CD14-positive monocyte (primary cell): ENCODE measurements around the gene IRX1. TPM values are rescaled to one million over a fixed set of nuclear protein-coding genes. Genes with fewer than 3 reads are reported as not detected.
A peak's percentile ranks its signal among the peaks of the same experiment; 100 is the strongest.

Source experiments
- DNase-seq, 3 donors: peaks; one replicate each; pipeline ENCODE4 v3.0.0-alpha.2; 2011 to 2022
- H2AFZ ChIP-seq: 2 replicates; pipeline ENCODE4 v1.6.0; 2012; ENCODE audit warnings: mild to moderate bottlenecking, low read depth, low read length, inconsistent platforms; ENCODE audit not compliant: insufficient read depth, poor library complexity, severe bottlenecking
- H3K27ac ChIP-seq, 2 donors: 1 replicate in 1 of 2; 2 replicates in 1 of 2; pipeline ENCODE4 v1.5.1; 2012 to 2013; ENCODE audit warnings: low read length in 2 of 2, control low read depth in 1 of 2, inconsistent platforms in 1 of 2, low read depth in 1 of 2, mild to moderate bottlenecking in 1 of 2
- H3K27me3 ChIP-seq, 2 donors: one replicate each; pipeline versions ENCODE4 v1.6.0 to v1.6.1; 2011 to 2013; ENCODE audit warnings: low read length in 2 of 2; ENCODE audit not compliant: control insufficient read depth in 2 of 2, insufficient read depth in 2 of 2
- H3K36me3 ChIP-seq, 2 donors: replicated peaks in 1 of 2; 1 replicate in 1 of 2; 2 replicates in 1 of 2; pipeline versions ENCODE4 v1.5.1 to v1.6.1; 2012 to 2013; ENCODE audit warnings: low read length in 2 of 2, control low read depth in 1 of 2, inconsistent platforms in 1 of 2, mild to moderate bottlenecking in 1 of 2; ENCODE audit not compliant: insufficient read depth in 2 of 2, control insufficient read depth in 1 of 2
- H3K4me1 ChIP-seq, 2 donors: 1 replicate in 1 of 2; 2 replicates in 1 of 2; pipeline versions ENCODE4 v1.5.1 to v1.6.1; 2012 to 2013; ENCODE audit warnings: low read length in 2 of 2, control low read depth in 1 of 2, inconsistent platforms in 1 of 2, mild to moderate bottlenecking in 1 of 2, moderate library complexity in 1 of 2; ENCODE audit not compliant: insufficient read depth in 2 of 2, control insufficient read depth in 1 of 2
- H3K4me2 ChIP-seq: replicated peaks from 2 replicates; pipeline ENCODE3; 2012; ENCODE audit warnings: low read length, moderate library complexity, mild to moderate bottlenecking; ENCODE audit not compliant: poor library complexity, severe bottlenecking; ENCODE audit errors: extremely low read depth
- H3K4me3 ChIP-seq, 3 experiments: fragments of 200-600 bp in 1 of 3; sonication (generic) in 1 of 3; replicated peaks in 1 of 3; 1 replicate in 2 of 3; 2 replicates in 1 of 3; pipeline ENCODE4 v1.5.1; 2011 to 2013; ENCODE audit warnings: low read length in 3 of 3, mild to moderate bottlenecking in 3 of 3, control low read depth in 2 of 3, low read depth in 2 of 3, inconsistent platforms in 1 of 3, moderate library complexity in 1 of 3
- H3K79me2 ChIP-seq: 2 replicates; pipeline ENCODE4 v1.6.0; 2012; ENCODE audit warnings: mild to moderate bottlenecking, control low read depth, inconsistent platforms, low read length, moderate library complexity; ENCODE audit not compliant: insufficient read depth
- H3K9ac ChIP-seq: 2 replicates; pipeline ENCODE4 v1.6.0; 2017; ENCODE audit warnings: low read length, mild to moderate bottlenecking; ENCODE audit not compliant: insufficient read depth, poor library complexity, severe bottlenecking
- H3K9me3 ChIP-seq, 2 donors: replicated peaks in 1 of 2; 1 replicate in 1 of 2; 2 replicates in 1 of 2; pipeline versions ENCODE4 v1.5.1 to v1.6.1; 2012 to 2013; ENCODE audit warnings: low read length in 2 of 2, control low read depth in 1 of 2; ENCODE audit not compliant: control insufficient read depth in 1 of 2, insufficient read depth in 1 of 2
- H4K20me1 ChIP-seq: 2 replicates; pipeline ENCODE4 v1.6.0; 2012; ENCODE audit warnings: mild to moderate bottlenecking, low read length, control low read depth, moderate library complexity; ENCODE audit not compliant: insufficient read depth
- H3K27ac Mint-ChIP-seq, 7 donors: one replicate each; pipeline ENCODE4 v1.8.0; 2020; ENCODE audit warnings: mild to moderate bottlenecking in 7 of 7, mixed read lengths in 7 of 7, moderate library complexity in 6 of 7, inconsistent platforms in 2 of 7
- H3K27me3 Mint-ChIP-seq, 3 donors: one replicate each; pipeline ENCODE4 v1.8.0; 2021 to 2022; ENCODE audit warnings: low read depth in 3 of 3, mild to moderate bottlenecking in 3 of 3, mixed read lengths in 3 of 3, moderate library complexity in 3 of 3, inconsistent platforms in 1 of 3
- H3K36me3 Mint-ChIP-seq, 2 donors: one replicate each; pipeline ENCODE4 v1.8.0; 2020; ENCODE audit warnings: mixed read lengths in 2 of 2, inconsistent platforms in 1 of 2, mild to moderate bottlenecking in 1 of 2
- H3K4me1 Mint-ChIP-seq: one replicate; pipeline ENCODE4 v1.8.0; 2020; ENCODE audit warnings: mild to moderate bottlenecking, mixed read lengths
- H3K4me3 Mint-ChIP-seq, 2 donors: one replicate each; pipeline ENCODE4 v1.8.0; 2020; ENCODE audit warnings: mild to moderate bottlenecking in 2 of 2, mixed read lengths in 2 of 2, moderate library complexity in 1 of 2
- H3K9me3 Mint-ChIP-seq, 7 donors: one replicate each; pipeline ENCODE4 v1.8.0; 2020 to 2022; ENCODE audit warnings: mixed read lengths in 7 of 7, mild to moderate bottlenecking in 6 of 7, moderate library complexity in 6 of 7, inconsistent platforms in 2 of 7
- CTCF ChIP-seq: fragments of 200-600 bp; IDR thresholded peaks from one replicate; pipeline ENCODE4 v1.8.0; 2022; ENCODE audit warnings: antibody characterized with exemption, mild to moderate bottlenecking
- WGBS: methylation state at CpG from one replicate; pipeline ENCODE4 v1.1.5; 2013; ENCODE audit warnings: missing lambda C conversion rate; ENCODE audit not compliant: insufficient coverage; 5-methylcytosine and 5-hydroxymethylcytosine counted together
- intact Hi-C, 2 donors: fragments of 100-400 bp; cut with micrococcal nuclease; formaldehyde crosslinking; loops; one replicate each; pipeline versions ENCODE4 v1.15.0 to v1.15.1; 2023
- polyA plus RNA-seq, 3 donors: library from polyadenylated mRNA; depleted of rRNA in 1 of 3; unstranded in 2 of 3; stranded (reverse) in 1 of 3; fragments of 300-500 nt in 2 of 3; fragments of >200 nt in 1 of 3; fragmentation: Illumina TruSeq in 2 of 3; gene quantifications; 1 replicate in 2 of 3; 2 replicates in 1 of 3; pipeline ENCODE4 v1.2.3, GENCODE V29; 2012 to 2021

IRX1 gene
- polyA plus RNA-seq, 3 donors: not detected

DNA sequence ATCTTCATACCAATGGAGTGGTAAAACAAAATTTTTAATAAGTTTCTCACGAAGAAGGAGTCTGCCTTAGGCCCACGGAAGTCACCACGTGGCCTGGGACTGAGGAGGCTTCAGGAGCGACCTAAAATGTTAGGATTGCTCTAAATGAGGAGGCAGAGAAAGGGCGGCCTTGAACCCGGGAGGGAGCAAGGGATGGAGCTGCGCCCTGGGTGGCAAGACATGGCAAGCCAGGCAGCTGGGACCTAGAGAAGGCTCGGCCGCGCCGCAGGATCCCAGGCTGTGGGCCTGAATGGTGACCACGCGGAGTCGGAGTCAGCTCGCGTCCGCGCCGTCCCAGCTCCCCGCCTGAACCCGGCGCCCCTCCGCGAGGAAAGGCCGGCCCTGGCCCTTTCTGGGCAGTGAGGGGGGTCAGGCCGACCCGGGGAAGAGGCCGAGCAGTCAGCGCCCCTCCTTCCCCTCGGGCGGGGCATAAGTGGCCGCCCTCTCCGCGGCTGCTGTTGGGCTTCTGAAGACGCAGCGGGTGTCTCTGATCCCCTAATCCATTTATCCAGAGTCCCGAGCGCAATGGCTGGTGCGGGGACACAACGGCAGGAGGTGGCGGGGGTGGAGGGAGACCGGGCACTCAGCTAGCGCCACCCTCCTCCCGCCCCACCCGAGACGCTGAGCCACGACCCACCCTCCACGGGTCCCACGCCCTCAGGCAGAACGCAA, 10.6 kb downstream of the IRX1 start:
- no peak for TF ChIP-seq CTCF
- peaks cover 68 to 80% (median 79%) of the 10 kb centered on the region in 3 donors for H3K27me3 Mint-ChIP-seq
- H3K27ac ChIP-seq: no peak overlapping the region
- no peak overlapping the region for H3K9ac ChIP-seq
- peaks cover 0 to 22% (median 7%) of the 10 kb centered on the region in 7 donors for H3K9me3 Mint-ChIP-seq
- H3K79me2 ChIP-seq: no peaks in the 10 kb centered on the region
- peaks cover 0 to 12% of the 10 kb centered on the region in 2 donors for H3K9me3 ChIP-seq
- intact Hi-C loops: no loop called here
- peak overlapping the region in 1 of 2 donors; percentile 82 for H3K4me3 Mint-ChIP-seq
- H3K36me3 Mint-ChIP-seq: peaks cover 0 to 3% of the 10 kb centered on the region in 2 donors
- no peaks in the 10 kb centered on the region for H3K4me1 Mint-ChIP-seq
- WGBS: 4% methylated on average over 45 of the region's 50 CpGs
- H3K36me3 ChIP-seq: no peaks in the 10 kb centered on the region
- no peak overlapping the region for H3K4me2 ChIP-seq
- no peak overlapping the region for H3K27ac Mint-ChIP-seq
- no peak overlapping the region for H2AFZ ChIP-seq
- no peak overlapping the region for H3K4me3 ChIP-seq
- H3K27me3 ChIP-seq: peaks cover 17 to 79% of the 10 kb centered on the region in 2 donors
- no peaks in the 10 kb centered on the region for H4K20me1 ChIP-seq
- no peak for DNase-seq
- H3K4me1 ChIP-seq: no peaks in the 10 kb centered on the region

- Histone ChIP-seq H3K27ac (no peak overlapping the region), H4K20me1 (no peaks in the 10 kb centered on the region), H3K4me2 (no peak overlapping the region), H3K4me1 (no peaks in the 10 kb centered on the region), H3K4me3 (no peak overlapping the region), H3K36me3 (no peaks in the 10 kb centered on the region), H3K79me2 (no peaks in the 10 kb centered on the region), H3K9me3 (no peaks in the 10 kb centered on the region), H3K27me3 (peaks cover 11 to 65% of the 10 kb centered on the region in 2 donors), H2AFZ (no peak overlapping the region), H3K9ac (no peak overlapping the region)
- peaks cover 0 to 15% (median 2%) of the 10 kb centered on the region in 7 donors for H3K9me3 Mint-ChIP-seq
- no peaks in the 10 kb centered on the region for H3K4me1 Mint-ChIP-seq
- H3K27ac Mint-ChIP-seq: peak overlapping the region in 1 of 7 donors; percentile 7
- no peak for TF ChIP-seq CTCF
- intact Hi-C loops: no loop called here
- 73% methylated on average over 4 of the region's 11 CpGs for WGBS
- no peak for DNase-seq
- H3K27me3 Mint-ChIP-seq: peaks cover 55 to 66% (median 66%) of the 10 kb centered on the region in 3 donors
- peak overlapping the region in 1 of 2 donors; percentile 82 for H3K4me3 Mint-ChIP-seq
- H3K36me3 Mint-ChIP-seq: no peaks in the 10 kb centered on the region
These were observed 12.0 kb downstream of the IRX1 start for GRCh38 chr5:3607541-3608181.
